Measurements from ENCODE around the gene SELENON.

The SELENON gene

GRCh38 chr1:25864434-25864833, 64.4 kb downstream of the SELENON start:
- no peak for DNase-seq (ENCODE audit: low spot score)

GRCh38 chr1:25866288-25866687, 66.3 kb downstream of the SELENON start:
- no peak for DNase-seq (ENCODE audit: low spot score)

GRCh38 chr1:25867210-25867991, 67.4 kb downstream of the SELENON start:
- DNase-seq (ENCODE audit: low spot score) = no peak

Measured in GM03348 (cell line).